HL-60 (cell line): ENCODE results near the gene NCK2.

Experiments
- DNase-seq, 2 experiments: peaks; one replicate each; pipeline ENCODE4 v3.0.0-alpha.2; 2010 to 2020; ENCODE audit warnings: low read depth in 1 of 2, low spot score in 1 of 2
- H3K27ac ChIP-seq: fragments of 250-450 bp; sonication (Bioruptor Pico); replicated peaks from 2 replicates; pipeline ENCODE4 v1.5.1; 2020; ENCODE audit warnings: mild to moderate bottlenecking, moderate library complexity
- H3K27me3 ChIP-seq: fragments of 250-450 bp; sonication (Bioruptor Pico); 2 replicates; pipeline ENCODE4 v1.5.1; 2021; ENCODE audit warnings: mild to moderate bottlenecking, moderate library complexity; ENCODE audit not compliant: insufficient read depth, poor library complexity, severe bottlenecking
- H3K4me3 ChIP-seq: replicated peaks from 2 replicates; pipeline ENCODE4 v1.5.1; 2011; ENCODE audit warnings: mild to moderate bottlenecking, control low read depth, low read length; ENCODE audit not compliant: insufficient read depth
- GABPA ChIP-seq: IDR thresholded peaks from 2 replicates; pipeline ENCODE4 v1.6.1; 2012; ENCODE audit warnings: low read depth
- POLR2AphosphoS5 ChIP-seq: IDR thresholded peaks from 2 replicates; pipeline ENCODE4 v1.6.1; 2012; ENCODE audit warnings: low read depth
- SPI1 ChIP-seq: IDR thresholded peaks from 2 replicates; pipeline ENCODE4 v1.6.1; 2012; ENCODE audit warnings: low read depth, mild to moderate bottlenecking, borderline replicate concordance
- TF ChIP-seq, protein P1 (sequence below): IDR thresholded peaks from 2 replicates; pipeline ENCODE4 v1.6.1; 2012; ENCODE audit warnings: low read depth; ENCODE audit not compliant: insufficient replicate concordance
- TF ChIP-seq, protein P2 (sequence below): IDR thresholded peaks from one replicate; pipeline ENCODE4 v1.5.1; 2011; ENCODE audit warnings: low read length, control low read depth, inconsistent platforms; ENCODE audit not compliant: insufficient read depth

The NCK2 gene

GRCh38 chr2:105848367-105848766 is 103.7 kb downstream of the NCK2 start:
- Histone ChIP-seq H3K4me3 (no peak overlapping the region), H3K27me3 (no peaks in the 10 kb centered on the region), H3K27ac (no peak overlapping the region)
- TF ChIP-seq, protein P1, sequence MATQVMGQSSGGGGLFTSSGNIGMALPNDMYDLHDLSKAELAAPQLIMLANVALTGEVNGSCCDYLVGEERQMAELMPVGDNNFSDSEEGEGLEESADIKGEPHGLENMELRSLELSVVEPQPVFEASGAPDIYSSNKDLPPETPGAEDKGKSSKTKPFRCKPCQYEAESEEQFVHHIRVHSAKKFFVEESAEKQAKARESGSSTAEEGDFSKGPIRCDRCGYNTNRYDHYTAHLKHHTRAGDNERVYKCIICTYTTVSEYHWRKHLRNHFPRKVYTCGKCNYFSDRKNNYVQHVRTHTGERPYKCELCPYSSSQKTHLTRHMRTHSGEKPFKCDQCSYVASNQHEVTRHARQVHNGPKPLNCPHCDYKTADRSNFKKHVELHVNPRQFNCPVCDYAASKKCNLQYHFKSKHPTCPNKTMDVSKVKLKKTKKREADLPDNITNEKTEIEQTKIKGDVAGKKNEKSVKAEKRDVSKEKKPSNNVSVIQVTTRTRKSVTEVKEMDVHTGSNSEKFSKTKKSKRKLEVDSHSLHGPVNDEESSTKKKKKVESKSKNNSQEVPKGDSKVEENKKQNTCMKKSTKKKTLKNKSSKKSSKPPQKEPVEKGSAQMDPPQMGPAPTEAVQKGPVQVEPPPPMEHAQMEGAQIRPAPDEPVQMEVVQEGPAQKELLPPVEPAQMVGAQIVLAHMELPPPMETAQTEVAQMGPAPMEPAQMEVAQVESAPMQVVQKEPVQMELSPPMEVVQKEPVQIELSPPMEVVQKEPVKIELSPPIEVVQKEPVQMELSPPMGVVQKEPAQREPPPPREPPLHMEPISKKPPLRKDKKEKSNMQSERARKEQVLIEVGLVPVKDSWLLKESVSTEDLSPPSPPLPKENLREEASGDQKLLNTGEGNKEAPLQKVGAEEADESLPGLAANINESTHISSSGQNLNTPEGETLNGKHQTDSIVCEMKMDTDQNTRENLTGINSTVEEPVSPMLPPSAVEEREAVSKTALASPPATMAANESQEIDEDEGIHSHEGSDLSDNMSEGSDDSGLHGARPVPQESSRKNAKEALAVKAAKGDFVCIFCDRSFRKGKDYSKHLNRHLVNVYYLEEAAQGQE: no peak
- TF ChIP-seq POLR2AphosphoS5: no peak
- no peak for TF ChIP-seq GABPA
- TF ChIP-seq, protein P2, sequence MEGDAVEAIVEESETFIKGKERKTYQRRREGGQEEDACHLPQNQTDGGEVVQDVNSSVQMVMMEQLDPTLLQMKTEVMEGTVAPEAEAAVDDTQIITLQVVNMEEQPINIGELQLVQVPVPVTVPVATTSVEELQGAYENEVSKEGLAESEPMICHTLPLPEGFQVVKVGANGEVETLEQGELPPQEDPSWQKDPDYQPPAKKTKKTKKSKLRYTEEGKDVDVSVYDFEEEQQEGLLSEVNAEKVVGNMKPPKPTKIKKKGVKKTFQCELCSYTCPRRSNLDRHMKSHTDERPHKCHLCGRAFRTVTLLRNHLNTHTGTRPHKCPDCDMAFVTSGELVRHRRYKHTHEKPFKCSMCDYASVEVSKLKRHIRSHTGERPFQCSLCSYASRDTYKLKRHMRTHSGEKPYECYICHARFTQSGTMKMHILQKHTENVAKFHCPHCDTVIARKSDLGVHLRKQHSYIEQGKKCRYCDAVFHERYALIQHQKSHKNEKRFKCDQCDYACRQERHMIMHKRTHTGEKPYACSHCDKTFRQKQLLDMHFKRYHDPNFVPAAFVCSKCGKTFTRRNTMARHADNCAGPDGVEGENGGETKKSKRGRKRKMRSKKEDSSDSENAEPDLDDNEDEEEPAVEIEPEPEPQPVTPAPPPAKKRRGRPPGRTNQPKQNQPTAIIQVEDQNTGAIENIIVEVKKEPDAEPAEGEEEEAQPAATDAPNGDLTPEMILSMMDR: no peak
- no peak for TF ChIP-seq SPI1
- DNase-seq: no peak

DNA sequence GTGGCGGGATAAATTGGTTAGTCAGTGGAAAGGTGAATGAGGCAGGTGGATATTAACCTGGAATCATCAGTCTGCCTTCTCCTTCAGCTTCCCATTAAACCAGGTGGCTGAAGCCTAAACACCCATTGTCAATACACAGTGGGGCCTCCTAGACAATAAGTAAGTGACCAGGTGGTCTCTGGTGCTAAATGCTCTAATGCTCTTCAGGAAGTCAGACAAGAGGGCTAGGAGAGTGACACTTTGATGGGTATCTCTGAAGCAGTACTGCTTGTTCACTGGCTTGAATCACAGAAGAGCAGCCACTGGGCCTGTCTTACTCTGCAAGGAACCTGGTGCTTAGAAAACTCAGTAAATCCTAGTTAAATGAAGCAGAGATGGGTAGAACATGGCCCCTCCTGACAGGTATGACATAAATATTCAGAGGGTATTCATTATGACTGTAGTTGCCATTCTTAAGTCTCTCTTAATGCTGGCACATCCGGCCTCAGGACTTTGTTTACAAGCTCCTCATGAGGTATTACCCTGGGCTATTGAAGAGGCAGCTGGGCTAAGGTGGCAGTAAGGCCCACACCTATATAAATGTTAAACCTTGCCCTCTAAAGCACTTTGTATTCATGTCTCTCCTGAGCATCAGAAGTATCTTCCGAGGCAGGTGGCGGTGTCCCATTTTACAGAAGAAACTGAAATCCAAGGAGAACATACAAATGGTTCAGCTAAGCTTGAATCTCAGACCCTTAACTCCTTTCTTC is 104.9 kb downstream of the NCK2 start:
- H3K27ac ChIP-seq: no peak overlapping the region
- no peak for TF ChIP-seq SPI1
- TF ChIP-seq GABPA: no peak
- TF ChIP-seq, protein P1: no peak
- TF ChIP-seq, protein P2: no peak
- H3K4me3 ChIP-seq: no peak overlapping the region
- DNase-seq: no peak
- H3K27me3 ChIP-seq: no peaks in the 10 kb centered on the region

DNA sequence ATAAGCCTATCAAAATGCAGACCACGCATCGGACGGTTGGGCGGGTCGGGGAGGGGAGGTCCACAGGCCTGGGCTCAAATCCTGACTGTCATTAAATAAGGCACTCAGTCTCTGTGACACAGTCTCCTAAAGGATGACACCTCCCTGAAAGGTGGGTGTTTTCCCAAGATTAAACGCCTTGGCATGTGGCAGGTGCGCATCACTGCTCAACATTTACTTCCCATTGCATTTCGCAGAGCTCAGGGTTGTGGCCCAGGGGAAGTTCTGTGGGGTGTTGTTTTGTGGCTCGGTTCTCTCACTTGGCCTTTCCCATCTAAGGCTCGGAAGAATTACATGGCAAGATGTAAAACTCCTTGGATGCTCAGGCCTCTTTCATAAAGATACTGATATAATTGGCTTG is 107.4 kb downstream of the NCK2 start:
- DNase-seq: peak in 1 of 2 experiments; percentile 15
- no peak overlapping the region for H3K27ac ChIP-seq
- TF ChIP-seq SPI1: no peak
- TF ChIP-seq, protein P2: no peak
- TF ChIP-seq POLR2AphosphoS5: no peak
- TF ChIP-seq, protein P1: no peak
- no peak for TF ChIP-seq GABPA
- no peak overlapping the region for H3K4me3 ChIP-seq
- no peaks in the 10 kb centered on the region for H3K27me3 ChIP-seq
